ENCODE data around the gene NAXD.
"Not testable (repeated sequence)": the region's sequence is repeated elsewhere in the genome, so short reads cannot be mapped to it uniquely, and the experiment has no call there.

NAXD gene

DNA sequence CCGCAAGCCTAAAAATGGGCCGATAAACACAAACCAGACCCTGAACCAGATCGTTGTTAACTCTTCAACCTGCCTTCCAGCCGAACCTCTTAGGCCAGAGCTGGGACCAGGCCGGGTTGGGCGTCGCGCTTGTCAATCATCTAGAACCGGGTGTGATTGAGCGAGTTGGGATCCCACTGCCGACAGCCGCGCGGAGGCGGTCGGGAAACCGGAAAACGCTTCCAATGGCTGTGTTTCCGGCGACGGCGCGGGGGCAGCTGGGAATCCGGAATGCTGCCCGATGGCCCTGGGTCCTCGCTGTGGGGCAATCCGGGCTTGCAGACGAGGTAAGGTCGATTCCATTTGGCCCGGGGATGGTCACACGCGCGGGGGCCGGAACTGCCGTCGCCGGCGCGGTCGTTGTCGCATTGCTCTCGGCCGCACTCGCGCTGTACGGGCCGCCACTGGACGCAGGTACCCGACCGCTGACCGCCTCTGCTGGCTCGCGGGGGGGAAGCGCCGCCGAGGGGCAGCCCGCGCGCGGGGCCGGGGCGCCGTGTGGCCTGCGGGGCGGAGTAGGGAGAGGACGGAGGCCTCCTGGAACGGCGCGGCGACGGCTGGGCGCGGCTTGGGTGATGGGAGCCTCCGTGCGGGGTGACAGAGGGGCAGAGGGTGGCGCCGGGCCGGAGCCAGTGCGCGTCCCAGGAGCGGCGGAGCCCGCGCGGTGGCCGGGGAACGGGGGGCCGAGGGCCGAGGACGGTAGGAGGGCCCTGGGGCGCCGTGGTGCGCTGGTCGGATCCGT, at the start of gene NAXD:
NAXD (plus strand) TSS at position 224 of the 781 bp plus-strand sequence; CDS start at position 281, 57 bp downstream.
- peak; percentile 95 for DNase-seq (ENCODE audit: low read depth, low spot score)

DNA sequence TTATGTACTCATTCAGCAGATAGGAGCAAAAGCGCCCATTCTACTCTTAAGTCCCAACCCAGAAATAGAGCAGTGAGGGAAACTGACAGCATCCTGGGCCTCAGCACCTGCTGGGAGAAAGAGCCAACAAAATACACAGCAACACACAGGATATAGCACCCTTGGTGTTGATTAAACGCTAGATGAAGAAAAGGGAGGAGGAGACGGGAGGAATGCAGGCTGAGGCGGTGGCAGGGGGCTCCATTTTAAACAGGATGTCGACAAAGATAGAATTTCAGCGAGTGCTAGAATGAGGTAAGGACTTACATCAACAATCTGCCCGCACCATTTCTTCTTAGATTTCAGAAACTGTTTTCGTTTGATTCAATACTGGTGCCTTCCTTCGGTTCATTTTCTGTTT, 49.2 kb upstream of the NAXD start:
- DNase-seq (ENCODE audit: low read depth, low spot score): no peak

DNA sequence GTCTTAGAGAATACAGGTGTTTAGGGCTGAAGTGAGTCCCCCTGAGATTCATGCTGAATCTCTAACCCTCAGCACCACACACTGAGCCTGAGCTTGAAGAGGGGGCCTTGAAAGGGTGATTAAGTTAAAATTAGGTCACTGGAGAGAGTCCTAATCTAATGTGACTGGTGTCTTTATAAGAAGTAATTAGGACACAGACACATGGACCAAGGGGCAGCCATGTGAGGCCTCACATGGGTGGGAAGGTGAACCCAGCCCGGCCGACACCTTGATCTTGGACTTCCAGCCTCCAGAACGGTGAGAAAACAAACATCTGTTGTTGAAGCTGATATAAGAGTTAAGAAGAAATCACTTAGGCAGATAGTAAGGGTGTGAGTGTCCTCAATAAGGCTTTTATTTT, 46.7 kb upstream of the NAXD start:
- no peak for DNase-seq (ENCODE audit: low read depth, low spot score)

DNA sequence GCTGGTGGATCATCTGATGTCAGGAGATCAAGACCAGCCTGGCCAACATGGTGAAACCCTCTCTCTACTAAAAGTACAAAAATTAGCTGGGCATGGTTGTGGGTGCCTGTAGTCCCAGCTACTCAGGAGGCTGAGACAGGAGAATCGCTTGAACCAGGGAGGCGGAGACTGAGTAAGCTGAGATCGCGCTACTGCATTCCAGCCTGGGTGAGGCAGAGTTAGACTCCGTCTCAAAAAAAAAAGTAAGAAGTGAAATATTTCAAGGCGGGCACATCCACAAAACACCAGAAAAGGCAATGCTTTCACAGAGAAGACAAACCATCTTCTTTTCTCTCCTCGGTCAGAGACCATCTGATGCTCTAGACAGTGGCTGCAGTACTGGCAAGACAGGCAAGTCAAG, 45.4 kb upstream of the NAXD start:
- DNase-seq (ENCODE audit: low read depth, low spot score): not testable (repeated sequence)

DNA sequence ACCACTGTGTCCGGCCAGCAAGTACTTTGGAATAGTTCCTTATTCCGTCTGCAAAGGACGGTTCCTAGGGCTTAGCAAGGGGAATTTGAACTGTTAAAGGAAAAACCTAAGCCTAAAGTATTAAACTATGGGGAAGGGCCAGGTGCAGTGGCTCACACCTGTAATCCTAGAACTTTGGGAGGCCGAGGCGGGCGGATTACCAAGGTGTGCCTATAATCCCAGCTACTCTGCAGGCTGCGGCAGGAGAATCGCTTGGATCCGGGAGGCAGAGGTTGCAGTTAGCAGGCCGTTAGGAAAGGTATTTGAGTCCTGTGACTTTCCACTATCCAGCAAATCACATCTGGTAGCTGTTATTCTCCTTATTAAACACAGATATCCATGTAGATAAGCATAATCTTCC, 44.5 kb upstream of the NAXD start:
- no peak for DNase-seq (ENCODE audit: low read depth, low spot score)

DNA sequence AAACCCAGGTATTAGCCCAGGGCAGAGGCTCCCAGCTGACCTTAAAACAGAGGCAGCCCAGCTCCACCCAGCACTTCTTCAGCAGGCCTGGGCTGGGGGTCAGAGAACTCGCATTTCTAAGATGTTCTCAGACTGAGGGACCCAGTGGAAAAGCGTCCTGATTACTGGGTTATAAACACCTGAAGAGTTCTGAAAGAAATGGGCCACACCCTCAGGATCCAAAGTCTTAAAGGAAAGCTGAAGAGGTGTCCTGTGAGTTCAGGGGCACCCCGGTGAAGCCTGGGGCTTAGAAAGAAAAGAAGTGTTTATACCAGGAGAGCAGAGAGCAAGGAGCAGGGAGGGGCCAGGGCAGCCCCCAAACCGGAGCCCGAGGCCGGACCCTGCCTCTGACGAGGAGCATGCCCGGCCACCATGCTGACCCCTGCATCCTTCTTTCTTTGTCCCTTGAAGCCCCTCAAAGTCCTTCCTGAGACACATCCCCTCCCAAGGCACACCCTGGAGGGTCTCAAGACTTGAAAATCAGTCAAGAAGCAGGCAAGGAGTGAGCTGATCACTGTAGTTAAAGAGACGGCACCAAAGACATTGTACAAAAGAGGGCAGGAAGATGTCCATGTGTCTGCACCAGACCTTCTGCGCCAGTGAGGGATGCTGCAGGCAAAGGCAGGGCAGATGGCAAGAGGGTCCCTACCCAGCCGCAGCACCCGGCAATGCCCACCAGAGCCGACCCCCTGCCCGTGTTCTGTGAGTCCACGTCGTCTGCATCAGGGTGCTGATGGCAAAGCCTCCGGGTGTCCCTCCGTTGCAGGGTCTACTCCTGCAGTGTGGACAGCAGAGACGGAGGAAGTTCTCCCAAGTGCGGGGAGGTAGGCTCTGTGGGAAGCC, 43.2 kb upstream of the NAXD start:
- DNase-seq (ENCODE audit: low read depth, low spot score): no peak

DNA sequence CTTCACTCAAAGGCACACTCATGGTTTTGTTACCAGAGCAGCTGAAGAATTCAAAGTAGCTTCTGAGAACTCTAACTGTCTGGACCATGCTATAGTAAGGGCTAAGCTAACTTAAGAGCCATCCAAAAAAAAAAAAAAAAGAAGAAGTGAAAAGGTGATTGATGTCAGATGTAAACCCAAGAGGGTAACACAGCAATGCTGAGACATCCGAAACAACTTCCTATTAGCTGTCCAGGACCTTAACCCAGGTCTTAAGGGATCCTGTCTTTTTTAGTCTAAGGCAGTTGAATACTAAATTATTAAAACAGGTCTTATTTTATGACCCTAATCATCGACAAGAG, 42.6 kb upstream of the NAXD start:
- DNase-seq (ENCODE audit: low read depth, low spot score): no peak

DNA sequence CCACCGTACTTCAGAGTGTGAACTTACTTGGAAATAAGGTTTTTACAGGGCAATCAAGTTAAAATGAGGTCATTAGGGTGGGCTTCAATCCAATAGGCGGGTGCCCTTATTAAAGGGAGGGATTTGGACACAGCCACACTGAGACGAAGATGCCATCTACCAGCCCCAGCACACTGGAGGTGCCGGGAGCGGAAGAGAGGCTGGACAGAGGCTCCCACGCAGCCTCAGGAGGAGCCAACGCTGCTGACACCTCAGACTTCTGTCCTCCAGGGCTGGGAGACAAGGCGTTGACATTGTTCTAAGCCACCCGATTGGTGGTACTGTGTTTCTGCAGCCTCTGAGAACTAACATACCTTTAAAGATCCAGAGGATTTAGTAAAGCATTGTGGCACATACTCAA, 41.2 kb upstream of the NAXD start:
- no peak for DNase-seq (ENCODE audit: low read depth, low spot score)

DNA sequence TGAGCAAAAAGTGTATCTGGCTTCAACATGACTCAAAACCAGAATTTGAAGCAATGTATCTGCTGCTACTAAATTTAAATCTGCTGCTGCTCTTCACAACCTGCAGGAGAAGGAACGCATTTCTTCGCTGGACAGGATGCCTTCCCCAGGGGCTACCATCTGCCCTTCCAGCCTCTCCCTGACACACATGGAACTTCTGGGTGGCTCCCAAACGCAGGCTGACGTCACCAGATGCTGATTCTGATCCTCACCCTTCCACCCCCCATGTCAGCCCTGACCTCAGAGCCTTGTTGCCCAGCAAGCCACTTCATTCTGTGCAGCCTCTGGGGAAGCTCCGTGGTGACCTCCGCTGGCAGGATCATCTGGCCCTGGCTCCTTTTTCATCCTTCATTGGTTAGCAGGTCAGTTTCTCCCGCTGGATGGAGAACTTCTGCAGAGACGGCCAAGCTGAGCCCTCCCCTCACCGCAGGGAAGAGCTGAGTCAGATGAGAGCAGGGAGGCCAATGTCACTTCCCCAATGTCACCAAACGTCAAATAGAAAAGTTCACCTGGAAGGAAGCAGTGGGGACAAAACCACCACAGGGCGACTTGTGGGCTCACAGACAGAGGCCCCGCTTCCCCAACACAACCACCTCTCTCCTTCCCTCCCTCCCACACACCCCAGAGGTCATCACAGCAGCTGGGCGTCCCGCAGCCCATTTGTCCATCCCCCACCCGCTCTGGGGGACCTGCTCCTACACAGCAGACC, 39.8 kb upstream of the NAXD start:
- peak; percentile 64 for DNase-seq (ENCODE audit: low read depth, low spot score)

DNA sequence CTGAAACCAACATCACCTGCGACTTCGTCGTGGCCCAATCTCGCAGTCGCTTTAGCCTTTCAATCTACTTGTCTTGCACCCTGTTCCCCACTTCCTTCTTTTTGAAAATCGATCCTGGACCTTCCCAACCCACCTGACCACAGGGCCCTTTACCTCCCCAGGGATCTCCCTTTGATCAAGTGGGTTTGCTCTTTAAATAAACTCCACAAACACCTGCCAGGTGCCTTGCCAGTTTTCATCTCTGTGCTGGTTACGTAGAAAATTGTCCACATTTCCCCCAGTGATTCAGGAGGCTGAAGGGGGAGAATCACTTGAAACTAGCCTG, 39.3 kb upstream of the NAXD start:
- no peak for DNase-seq (ENCODE audit: low read depth, low spot score)

DNA sequence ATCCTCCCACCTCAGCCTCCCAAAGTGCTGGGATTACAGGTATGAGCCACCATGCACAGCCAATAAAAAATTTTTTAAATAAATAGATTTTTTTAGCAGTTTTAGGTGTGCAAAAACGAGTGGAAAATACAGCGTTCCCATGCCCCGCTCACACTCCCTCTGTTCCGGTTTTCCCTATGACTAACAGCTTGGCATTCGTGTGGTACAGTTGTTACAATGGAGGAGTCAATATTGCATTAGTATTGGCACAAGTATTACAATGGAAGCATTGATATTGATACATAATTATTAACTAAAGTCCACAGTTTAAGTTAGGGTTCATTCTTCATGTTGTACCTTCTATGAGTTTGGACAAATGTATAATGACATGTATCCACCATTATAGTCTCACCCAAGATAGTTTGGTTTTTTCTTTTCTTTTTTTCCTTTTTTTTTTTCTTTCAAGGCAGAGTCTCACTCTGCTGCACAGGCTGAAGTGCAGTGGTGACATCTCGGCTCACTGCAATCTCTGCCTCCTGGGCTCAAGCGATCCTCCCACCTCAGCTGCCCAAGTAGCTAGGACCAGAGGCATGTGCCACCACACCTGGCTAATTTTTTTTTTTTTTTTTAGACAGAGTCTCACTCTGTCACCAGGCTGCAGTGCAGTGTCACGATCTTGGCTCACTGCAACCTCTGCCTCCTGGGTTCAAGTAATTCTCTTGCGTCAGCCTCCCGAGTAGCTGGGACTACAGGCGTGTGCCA, 38.4 kb upstream of the NAXD start:
- no peak for DNase-seq (ENCODE audit: low read depth, low spot score)

DNA sequence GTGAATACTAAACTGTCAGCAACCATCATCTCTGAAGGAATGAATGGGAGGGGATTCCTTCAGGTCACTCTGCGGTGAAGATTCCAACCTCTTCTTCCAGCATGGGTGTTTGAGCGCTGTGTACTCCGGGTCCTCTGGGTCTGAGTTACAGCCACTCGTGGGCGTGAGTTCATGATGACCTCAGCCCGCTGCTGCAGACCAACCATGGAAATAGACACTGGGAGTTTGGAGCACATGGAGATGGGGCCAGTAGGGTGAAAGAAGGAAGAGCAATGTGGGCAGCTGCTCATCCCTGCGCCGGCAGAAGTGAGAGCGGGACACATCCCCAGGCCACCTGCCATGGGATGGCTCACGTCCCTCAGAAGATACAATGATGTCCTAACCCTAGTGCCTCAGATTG, 37.0 kb upstream of the NAXD start:
- no peak for DNase-seq (ENCODE audit: low read depth, low spot score)

DNA sequence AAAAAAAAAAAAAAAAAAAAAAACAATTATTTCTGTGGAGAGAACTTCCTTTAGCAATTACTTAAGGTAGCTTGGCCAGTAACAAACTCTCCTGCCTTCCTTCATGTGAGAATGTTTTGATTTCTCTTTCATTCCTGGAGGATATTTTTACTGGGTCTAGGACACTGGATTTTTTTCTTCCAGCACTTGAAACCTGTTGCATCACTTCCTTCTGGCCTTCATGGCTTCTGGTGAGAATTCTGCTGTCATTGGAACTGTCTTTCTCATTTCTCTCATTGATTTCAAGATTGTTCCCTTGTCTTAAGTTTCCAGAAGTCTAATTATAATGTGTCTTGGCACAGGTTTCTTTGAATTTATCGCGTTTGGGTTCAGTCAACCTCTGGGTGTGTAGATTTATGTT, 34.5 kb upstream of the NAXD start:
- DNase-seq (ENCODE audit: low read depth, low spot score): no peak

DNA sequence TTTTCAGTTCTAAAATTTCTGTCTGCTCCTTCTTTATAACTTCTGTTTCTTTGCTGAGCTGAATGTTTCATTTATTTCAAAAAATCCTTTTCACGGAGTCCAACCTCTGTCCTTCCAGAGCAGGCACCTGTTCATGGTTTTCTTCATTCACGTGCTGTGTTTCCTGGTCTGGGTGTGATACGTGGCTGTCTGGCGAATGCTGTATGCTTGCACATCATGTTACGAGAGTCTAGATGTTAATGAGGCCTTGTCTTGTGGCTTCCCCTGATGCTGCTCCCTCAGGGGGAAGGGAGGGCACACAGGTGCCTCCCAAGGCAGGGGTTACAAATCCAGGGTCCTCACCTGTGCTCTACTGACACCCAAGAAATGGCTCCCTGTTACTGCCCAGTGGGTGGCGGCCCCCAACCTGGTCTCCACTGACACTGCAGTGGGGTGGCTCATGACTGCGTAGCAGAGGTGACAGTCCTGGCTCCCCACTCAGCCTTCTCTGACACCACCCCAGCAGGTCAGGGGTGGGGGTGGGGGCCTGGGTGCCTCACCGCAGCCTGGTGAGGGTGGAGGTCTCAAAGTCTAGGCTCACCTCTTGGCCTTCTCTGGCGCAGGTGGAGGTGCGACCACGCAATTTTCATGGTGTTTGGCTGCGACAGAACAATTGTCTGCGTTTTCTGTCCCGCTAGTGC, 33.7 kb upstream of the NAXD start:
- DNase-seq (ENCODE audit: low read depth, low spot score): no peak

DNA sequence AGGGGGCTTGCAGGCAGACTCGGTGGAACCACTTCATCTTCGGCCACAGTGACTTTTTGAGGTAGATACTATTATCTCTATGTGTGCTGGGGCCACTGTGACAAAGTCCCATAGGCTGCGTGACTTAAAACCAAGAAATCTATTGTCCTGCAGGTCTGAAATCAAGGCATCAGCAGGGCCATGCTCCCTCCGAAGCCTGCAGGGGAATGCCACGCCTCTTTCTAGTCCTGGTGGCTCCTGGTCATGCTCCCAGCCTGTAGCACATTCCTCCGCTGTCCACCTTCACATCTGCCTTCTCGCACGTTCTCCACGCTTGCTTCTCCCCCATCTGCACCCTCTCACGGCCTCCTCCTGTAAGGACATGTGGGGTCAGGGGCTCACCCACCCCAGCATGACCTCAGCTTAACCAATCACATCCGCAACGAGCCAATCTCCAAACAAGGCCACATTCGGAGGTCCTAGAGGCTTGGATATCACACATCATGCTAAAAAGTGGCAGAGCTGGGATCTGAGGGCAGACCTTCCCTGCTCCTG, 32.9 kb upstream of the NAXD start:
- no peak for DNase-seq (ENCODE audit: low read depth, low spot score)

DNA sequence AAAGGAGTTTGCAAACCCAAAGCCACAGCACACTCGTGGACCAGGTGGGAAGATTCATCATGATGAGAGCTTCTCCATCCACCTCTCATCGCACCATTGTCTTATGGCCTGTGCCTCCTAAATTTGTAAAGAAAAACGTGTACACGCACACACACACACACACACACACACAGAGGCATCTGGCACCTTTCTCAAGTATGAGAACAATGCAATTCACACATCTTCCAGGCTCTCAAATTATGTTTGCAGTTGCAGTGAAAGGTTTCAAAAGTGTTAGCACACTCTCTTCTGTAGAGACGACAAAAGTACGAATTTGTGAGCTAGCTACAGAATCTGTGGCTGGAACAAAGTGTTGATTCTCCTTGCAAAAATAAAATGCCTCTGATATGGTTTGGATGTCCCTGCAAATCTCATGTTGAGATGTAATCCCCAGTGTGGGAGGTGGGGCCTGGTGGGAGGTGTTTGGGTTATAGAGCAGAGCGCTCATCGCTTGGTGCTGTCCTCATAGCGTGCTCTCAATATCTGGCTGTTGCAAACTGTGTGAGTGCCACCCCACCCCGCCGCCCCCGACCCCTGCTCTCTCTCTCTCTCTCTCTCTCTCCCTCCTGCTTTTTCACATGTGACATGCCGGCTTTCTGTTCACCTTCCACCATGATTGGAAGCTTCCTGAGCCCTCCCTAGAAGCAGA, 32.0 kb upstream of the NAXD start:
- DNase-seq (ENCODE audit: low read depth, low spot score): no peak

DNA sequence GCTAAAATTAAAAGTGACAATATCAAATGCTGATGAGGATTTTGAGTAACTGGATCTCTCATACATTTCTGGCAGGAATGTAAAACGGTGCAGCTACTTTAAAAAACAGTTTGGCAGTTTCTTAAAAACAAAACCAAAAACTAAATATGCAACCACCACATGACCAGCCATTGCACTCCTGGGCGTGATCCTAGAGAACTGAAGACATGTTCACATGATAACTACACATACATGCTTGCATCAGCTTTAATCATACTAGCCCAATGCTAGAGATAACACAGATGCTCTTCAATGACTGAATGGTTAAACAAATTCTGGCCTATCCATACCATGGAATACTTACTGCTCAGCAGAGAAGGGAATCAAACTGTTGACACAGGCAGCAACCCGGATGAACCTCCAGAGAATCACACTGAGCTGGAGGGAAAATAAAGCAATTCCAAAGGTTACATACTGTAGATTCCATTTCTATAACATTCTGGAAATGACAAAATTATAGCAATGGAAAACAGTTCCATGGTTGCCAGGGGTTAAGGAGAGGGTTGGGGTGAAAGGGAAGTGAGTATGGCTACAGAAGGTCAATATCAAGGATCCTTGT, 25.5 kb upstream of the NAXD start:
- no peak for DNase-seq (ENCODE audit: low read depth, low spot score)

DNA sequence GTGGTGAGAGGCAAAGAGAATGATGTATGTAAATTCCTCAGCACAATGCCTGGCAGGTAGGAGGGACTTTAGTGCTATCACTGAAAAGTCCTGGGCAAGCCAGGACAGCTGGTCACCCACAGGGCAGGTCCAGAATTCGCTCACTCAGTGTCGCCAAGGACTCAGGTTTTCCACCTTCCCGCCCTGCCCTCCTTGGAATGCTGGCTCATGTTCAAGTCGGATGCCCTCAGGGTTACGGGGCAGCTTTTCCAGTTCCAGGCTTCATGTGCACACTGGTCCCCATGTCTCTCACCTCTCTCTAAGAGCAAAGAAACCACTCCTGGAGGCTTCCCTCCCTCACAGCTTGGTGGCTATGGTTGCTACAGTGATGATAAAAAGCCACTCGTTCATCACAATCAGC, 24.8 kb upstream of the NAXD start:
- peak; percentile 55 for DNase-seq (ENCODE audit: low read depth, low spot score)

DNA sequence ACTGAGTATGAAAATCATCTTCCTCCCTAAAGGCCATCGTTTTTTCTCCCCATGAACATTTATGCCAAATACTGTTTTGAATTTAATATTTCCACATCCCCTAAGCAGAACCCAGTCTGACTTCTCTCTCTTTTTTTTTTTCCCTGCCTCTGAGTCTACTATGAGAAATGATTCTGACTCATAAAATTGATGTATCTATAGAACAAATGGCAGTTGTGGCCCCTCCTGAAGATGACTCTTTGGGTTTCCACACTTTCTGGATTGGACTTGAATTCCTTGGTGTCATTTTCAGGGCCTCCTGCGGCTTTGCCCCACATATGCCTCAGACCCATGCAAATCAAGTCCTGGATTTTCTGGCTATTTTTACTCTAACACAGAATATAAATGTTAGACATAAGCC, 22.7 kb upstream of the NAXD start:
- no peak for DNase-seq (ENCODE audit: low read depth, low spot score)

All from ELF-1 (cell line).